Posterior vena cava (tissue), 2 donors: ENCODE measurements around the gene RABGAP1L. TPM values are rescaled to one million over a fixed set of nuclear protein-coding genes. Genes with fewer than 3 reads are reported as not detected.
"Not testable (repeated sequence)": the region's sequence is repeated elsewhere in the genome, so short reads cannot be mapped to it uniquely, and the experiment has no call there.

Experiments used
- DNase-seq: peaks from one replicate; pipeline ENCODE4 v3.0.0-alpha.2; 2020; ENCODE audit warnings: low spot score
- intact Hi-C, 2 donors: fragments of 100-400 bp; cut with DNase I; formaldehyde crosslinking; loops; one replicate each; pipeline versions ENCODE4 v1.14.1 to v1.14.2; 2022 to 2023
- total RNA-seq, 2 donors: library from RNA; stranded (reverse); fragmentation: NEBNext Ultra II Directional; extraction: Animal tissue kit (Norgen Biotek cat#: 25700); gene quantifications; one replicate each; pipeline ENCODE4 v1.2.1, GENCODE V29; 2021
- donor health status: DM: yes; HTN: yes; CAD: no.
- donor health status: DM: yes; HTN: yes; CAD: no.

Gene RABGAP1L
- total RNA-seq, 2 donors from 2014 or later: 32.9 to 41.4 TPM

DNA sequence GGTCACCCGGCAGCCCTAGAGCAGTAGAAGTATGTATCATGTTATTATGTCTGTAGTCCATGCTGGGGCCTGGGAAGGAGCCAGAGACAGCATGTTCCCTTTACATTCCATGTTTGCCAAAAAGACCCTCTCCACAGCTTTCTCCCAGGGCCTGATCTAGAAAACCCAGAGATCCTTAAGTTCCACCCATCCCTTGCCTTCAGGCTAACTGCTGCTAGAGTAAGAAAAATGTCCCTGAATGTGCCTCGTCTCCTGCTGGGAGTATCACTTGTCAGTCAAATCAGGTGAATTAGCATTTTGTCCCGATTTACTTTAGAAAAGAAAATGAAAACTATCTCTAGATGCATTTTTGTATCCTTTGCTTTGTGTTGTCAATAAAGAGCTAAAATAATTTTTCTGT lies 877.2 kb downstream of the RABGAP1L start:
- intact Hi-C loops: loop anchor here (5.0 to 10.0 kb wide), 3 partner anchors 88 to 546 kb away; no protein-coding TSS in a partner anchor
- no peak for DNase-seq

- intact Hi-C loops: loop anchor here (5.0 to 10.0 kb wide), 3 partner anchors 87 to 545 kb away; no protein-coding TSS in a partner anchor
- DNase-seq: no peak
Measured at GRCh38 chr1:175037416-175037815, 878.1 kb downstream of the RABGAP1L start.

DNA sequence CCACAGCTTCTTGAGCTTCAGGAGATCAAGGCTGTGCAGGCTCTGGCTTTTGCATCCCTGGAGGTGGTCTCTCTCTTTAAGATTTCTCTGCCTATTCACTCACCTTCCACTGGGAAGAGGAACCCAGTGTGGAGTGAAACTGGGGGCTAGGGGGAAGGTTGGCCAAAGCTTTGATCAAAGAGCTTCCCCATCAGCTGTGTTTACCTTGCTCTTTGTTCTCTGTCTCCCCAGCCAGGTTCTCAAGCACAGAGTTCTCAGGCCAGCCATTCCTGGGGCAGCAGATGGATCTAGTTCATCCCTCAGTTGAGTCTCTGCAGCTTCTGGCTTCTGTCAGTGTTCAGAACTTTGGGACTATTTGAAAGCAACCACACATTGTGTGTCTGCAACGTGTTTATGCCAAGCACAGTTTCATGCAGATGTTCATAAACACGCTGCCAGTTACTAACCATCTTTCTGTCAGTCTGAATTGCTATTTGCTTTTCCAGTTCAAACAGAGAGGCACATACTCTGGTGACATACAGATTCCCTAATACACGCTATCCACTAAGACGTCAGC lies 881.1 kb downstream of the RABGAP1L start:
- intact Hi-C loops: no loop called here
- DNase-seq: no peak

DNA sequence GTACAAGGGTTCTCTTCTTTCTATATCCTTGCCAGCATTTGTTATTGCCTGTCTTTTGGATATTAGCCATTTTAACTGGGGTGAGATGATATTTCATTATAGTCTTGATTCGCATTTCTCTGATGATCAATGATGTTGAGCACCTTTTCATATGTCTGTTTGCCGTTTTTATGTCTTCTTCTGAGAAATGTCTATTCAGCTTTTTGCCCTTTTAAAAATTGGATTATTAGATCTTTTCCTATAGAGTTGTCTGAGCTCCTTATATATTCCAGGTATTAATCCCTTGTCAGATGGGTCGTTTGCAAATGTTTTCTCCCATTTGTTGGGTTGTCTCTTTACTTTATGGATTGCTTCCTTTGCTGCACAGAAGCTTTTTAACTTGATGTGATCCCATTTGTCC lies 883.3 kb downstream of the RABGAP1L start:
- intact Hi-C loops: no loop called here
- DNase-seq: no peak

- no peak for DNase-seq
- intact Hi-C loops: no loop called here
Measured at GRCh38 chr1:175043824-175044223, 884.5 kb downstream of the RABGAP1L start.

DNA sequence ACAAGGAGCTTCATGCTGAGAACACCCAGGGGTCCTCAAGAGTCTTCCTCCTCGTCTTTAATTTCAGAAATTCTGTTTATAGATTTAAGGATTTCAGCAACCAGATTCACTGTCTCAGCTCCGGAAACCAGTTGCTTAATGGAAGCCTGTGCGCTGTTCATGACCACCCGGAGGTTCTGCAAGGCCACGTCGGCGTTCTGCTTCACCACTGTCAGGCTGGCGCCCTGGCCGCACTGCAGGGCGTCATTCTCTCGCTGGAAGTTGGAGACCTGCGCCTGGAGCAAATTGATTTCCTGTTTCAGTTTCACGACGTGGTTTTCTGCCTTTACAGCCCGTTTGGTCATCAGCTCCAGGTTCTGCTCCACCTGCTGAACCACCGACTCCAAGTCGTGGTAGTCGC lies 885.3 kb downstream of the RABGAP1L start:
- intact Hi-C loops, DNase-seq: not testable (repeated sequence)

Other genes starting within 250 kb of the RABGAP1L start
- gene SERPINC1, start 242.2 kb upstream of the RABGAP1L start, total RNA-seq: under 1 TPM in 1 of 2 donors, not detected in 1; 0.65 TPM
- 10 to 100 TPM; 25.8 to 27.2 TPM for gene RC3H1, start 137.2 kb upstream of the RABGAP1L start, total RNA-seq